Stimulated activated effector memory CD8-positive, alpha-beta T cell treated with anti-CD3 and anti-CD28 coated beads, Interleukin-12 subunit alpha, Interleukin-12 subunit beta, amount 100 ng/mL, for 72 hours (primary cell): ENCODE data around the gene AREL1.

Experiments used
- ATAC-seq: fragments of 150-1000 bp; cut with Tn5 transposase; 2 replicates; pipeline ENCODE4 v1.10.0; 2021
- DNase-seq, 2 donors: peaks; one replicate each; pipeline ENCODE4 v3.0.0; 2021 to 2022; ENCODE audit warnings: low spot score in 2 of 2
- H3K27ac Mint-ChIP-seq: one replicate; pipeline ENCODE4 v1.8.0; 2022; ENCODE audit warnings: mild to moderate bottlenecking, mixed read lengths
- H3K36me3 Mint-ChIP-seq: one replicate; pipeline ENCODE4 v1.8.0; 2022; ENCODE audit warnings: mild to moderate bottlenecking, mixed read lengths
- H3K4me1 Mint-ChIP-seq: one replicate; pipeline ENCODE4 v1.8.0; 2022; ENCODE audit warnings: mixed read lengths
- H3K4me3 Mint-ChIP-seq: one replicate; pipeline ENCODE4 v1.8.0; 2022; ENCODE audit warnings: mild to moderate bottlenecking, mixed read lengths
- H3K9me3 Mint-ChIP-seq: one replicate; pipeline ENCODE4 v1.8.0; 2022; ENCODE audit warnings: mixed read lengths

The AREL1 gene

GRCh38 chr14:74619672-74620131 lies 93.2 kb downstream of the AREL1 start:
- no peak for ATAC-seq
- no peak for DNase-seq
- H3K9me3 Mint-ChIP-seq, result no peaks in the 10 kb centered on the region
- H3K4me3 Mint-ChIP-seq, result peak overlapping the region; percentile 46
- peak overlapping the region; percentile 40 for H3K27ac Mint-ChIP-seq
- H3K4me1 Mint-ChIP-seq, result peaks cover 78% of the 10 kb centered on the region
- peaks cover 24% of the 10 kb centered on the region for H3K36me3 Mint-ChIP-seq

GRCh38 chr14:74618078-74618952 lies 94.6 kb downstream of the AREL1 start:
- Mint-ChIP-seq H3K4me3 (peak overlapping the region; percentile 46), H3K4me1 (peaks cover 83% of the 10 kb centered on the region), H3K36me3 (peaks cover 24% of the 10 kb centered on the region), H3K9me3 (no peaks in the 10 kb centered on the region), H3K27ac (peak overlapping the region; percentile 84)
- ATAC-seq, result peak; percentile 90
- DNase-seq, result peak; percentile 55 to 90

DNA sequence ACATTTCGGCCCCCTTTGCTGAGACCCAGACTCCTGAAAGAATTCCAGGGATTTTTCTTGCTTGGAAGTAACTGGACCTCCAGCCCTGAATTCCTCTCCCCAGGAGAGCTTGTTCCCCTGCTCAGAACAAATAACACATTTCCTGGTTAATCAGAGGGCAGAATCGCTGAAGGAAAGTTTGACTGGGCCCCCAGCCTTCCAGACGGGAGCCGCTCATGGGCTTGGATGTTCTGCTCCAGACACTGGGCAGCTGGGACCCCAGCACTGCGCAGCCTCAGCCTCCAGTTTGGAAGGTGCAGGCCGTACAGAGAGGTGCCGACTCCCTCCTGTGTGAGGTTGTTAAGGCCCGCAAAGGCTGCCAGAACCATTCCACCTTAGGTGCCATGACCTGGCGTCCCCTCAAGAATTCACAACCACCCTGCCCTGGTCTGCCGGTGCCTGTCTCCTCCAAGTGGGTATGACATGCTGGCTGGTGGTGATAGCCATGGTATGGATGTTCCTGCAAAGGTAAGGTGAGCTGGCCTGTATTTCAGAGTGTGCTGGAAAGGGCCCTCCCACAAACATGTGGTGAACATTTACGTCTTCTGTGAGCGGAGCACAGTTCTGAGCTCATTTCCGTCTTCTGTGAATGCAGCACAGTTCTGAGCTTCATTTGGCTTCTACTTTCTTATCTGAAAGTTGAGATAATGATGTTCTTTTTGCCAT lies 95.7 kb downstream of the AREL1 start:
- Mint-ChIP-seq H3K36me3 (peaks cover 24% of the 10 kb centered on the region), H3K9me3 (no peaks in the 10 kb centered on the region), H3K27ac (peak overlapping the region; percentile 84), H3K4me3 (peak overlapping the region; percentile 46), H3K4me1 (peaks cover 83% of the 10 kb centered on the region)
- ATAC-seq, result no peak
- no peak for DNase-seq

GRCh38 chr14:74616507-74616906 lies 96.4 kb downstream of the AREL1 start:
- H3K4me3 Mint-ChIP-seq, result no peak overlapping the region
- peaks cover 24% of the 10 kb centered on the region for H3K36me3 Mint-ChIP-seq
- ATAC-seq, result no peak
- DNase-seq, result no peak
- H3K4me1 Mint-ChIP-seq, result peaks cover 78% of the 10 kb centered on the region
- H3K9me3 Mint-ChIP-seq, result no peaks in the 10 kb centered on the region
- H3K27ac Mint-ChIP-seq, result no peak overlapping the region

DNA sequence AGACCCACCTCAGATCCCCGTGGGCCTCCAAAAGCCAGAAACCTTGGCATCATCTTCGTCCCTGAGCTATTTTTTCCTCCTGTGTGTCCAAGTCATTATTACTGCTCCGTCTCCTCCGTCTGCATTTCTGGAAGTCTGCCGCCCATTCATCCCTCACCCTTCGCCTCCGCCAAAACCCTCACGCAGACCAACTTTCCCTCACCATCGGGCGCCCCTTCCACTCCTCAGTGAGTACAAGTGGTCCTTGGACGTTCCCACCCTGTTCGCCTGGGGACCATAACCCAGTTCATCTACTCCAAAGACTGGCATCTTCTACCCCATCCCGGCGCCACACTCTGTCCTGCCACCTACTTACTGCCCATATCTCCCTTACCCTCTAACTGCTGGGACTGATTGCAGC lies 97.1 kb downstream of the AREL1 start:
- H3K4me1 Mint-ChIP-seq, result peaks cover 70% of the 10 kb centered on the region
- peak overlapping the region; percentile 70 for H3K27ac Mint-ChIP-seq
- H3K4me3 Mint-ChIP-seq, result no peak overlapping the region
- no peak for DNase-seq
- no peaks in the 10 kb centered on the region for H3K9me3 Mint-ChIP-seq
- no peak for ATAC-seq
- peaks cover 24% of the 10 kb centered on the region for H3K36me3 Mint-ChIP-seq

GRCh38 chr14:74614508-74615495 lies 98.1 kb downstream of the AREL1 start:
- Mint-ChIP-seq H3K4me1 (peaks cover 62% of the 10 kb centered on the region), H3K4me3 (no peak overlapping the region), H3K27ac (no peak overlapping the region), H3K36me3 (peaks cover 15% of the 10 kb centered on the region), H3K9me3 (no peaks in the 10 kb centered on the region)
- no peak for ATAC-seq
- DNase-seq, result no peak

DNA sequence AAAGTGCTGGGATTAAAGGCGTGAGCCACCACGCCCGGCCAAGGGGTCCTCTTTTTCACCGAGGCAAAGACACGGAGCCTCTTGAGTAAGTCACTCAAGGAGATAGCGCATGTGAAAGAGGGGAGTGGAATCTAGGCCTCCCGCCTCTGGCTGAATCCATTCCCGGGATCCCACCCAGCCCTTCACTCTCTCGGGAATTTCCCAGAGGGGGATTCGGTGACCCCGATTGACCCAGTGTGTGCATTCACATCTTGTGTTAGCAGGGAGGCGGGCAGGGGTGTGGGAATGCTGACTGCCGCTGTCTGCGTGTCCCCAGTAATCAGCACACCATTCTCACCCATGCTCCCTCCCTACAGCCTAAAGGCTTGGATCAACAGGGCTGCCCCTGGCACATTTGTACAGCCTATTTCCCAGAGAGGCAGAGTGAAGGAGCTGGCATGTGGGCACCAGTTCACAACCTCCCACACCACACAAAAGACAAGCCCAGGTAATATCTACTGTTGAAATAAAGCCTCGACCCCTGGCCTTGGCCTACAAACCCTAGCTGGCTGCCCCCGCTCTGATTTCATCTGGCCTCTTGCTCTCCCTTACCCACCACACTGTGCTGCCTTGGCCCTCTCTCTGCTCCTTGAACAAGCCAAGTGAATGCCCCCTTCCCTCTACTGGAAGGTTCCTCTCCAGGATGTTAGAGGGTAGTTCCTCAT lies 99.5 kb downstream of the AREL1 start:
- H3K4me3 Mint-ChIP-seq, result peak overlapping the region; percentile 72
- no peaks in the 10 kb centered on the region for H3K9me3 Mint-ChIP-seq
- peaks cover 58% of the 10 kb centered on the region for H3K4me1 Mint-ChIP-seq
- ATAC-seq, result no peak
- peaks cover 12% of the 10 kb centered on the region for H3K36me3 Mint-ChIP-seq
- no peak overlapping the region for H3K27ac Mint-ChIP-seq
- DNase-seq, result no peak

- H3K9me3 Mint-ChIP-seq, result no peaks in the 10 kb centered on the region
- H3K4me1 Mint-ChIP-seq, result peaks cover 49% of the 10 kb centered on the region
- no peak overlapping the region for H3K27ac Mint-ChIP-seq
- peak overlapping the region; percentile 72 for H3K4me3 Mint-ChIP-seq
- peaks cover 6% of the 10 kb centered on the region for H3K36me3 Mint-ChIP-seq
- DNase-seq (peak; percentile 89 to 91), ATAC-seq (peak; percentile 88)
Measured at GRCh38 chr14:74612350-74613021, 100.4 kb downstream of the AREL1 start.

DNA sequence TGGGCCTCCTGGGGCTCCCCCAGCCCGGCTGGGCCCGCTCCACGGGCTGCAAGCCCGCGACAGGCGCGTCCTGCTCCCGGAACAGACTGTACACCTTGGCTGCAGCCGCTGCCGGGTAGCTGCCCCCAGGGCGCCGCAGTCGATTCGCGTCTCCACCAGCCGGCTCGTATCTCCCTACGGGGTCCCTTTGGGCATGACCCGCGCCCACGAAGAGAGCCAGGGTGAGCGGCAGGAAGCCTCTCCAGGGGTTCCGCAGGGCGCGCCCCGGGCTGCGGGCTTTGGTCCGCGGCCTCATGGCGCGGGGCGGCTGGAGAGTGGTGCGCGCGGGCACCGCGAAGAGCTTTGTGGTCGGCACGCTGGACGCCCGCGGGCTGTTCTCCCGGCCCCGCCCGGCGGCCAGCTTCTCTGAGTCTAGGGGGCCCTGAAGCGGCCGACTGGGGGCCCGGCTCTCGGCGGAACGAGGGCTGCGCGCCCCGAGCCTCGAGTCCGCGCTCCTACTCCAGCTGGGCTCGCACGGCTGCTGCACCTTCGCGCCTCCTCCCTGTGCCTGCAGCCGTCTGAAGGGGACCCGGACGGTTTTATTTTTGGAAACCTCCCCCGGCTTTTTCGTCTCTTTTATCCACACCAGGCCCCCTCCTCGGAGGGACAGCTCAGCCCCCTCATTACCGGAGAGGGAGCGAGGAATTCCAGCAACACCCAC lies 101.1 kb downstream of the AREL1 start, which contains the start of gene LTBP2:
Gene LTBP2 (minus strand): TSS at position 588 of the 700 bp plus-strand sequence. CDS start 293 bp downstream, at position 295.
- Mint-ChIP-seq H3K36me3 (peaks cover 6% of the 10 kb centered on the region), H3K4me1 (peaks cover 45% of the 10 kb centered on the region), H3K27ac (no peak within 1 kb of the TSS), H3K4me3 (peak within 1 kb of the TSS; percentile 72), H3K9me3 (no peaks in the 10 kb centered on the region)
- ATAC-seq (peak; percentile 41), DNase-seq (peak in 1 of 2 donors; percentile 55)
